ENCODE measurements around the gene KLHL29.

DNA sequence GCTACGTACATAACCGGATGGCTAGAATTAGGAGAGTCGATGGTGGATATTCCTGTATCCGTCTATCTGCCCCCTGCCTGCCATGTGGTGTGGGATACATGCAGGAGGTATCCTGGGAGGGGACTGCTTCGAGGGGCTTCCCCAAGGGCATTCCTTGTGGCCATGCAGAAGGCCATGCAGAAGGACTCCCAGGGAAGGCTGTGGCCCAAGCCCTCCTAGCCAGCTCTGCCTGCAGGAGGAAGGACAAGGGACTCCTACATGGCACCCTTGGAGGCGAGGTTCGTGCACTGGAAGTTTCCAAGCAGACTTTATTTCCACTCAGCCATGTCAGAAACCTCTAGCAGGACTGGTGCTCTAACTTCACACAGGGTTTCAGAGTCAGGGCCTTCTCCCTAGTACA, 136.1 kb downstream of the KLHL29 start:
- TF ChIP-seq, protein P1, sequence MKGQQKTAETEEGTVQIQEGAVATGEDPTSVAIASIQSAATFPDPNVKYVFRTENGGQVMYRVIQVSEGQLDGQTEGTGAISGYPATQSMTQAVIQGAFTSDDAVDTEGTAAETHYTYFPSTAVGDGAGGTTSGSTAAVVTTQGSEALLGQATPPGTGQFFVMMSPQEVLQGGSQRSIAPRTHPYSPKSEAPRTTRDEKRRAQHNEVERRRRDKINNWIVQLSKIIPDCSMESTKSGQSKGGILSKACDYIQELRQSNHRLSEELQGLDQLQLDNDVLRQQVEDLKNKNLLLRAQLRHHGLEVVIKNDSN (IDR thresholded peaks at IDR 0.05; ENCODE audit: borderline replicate concordance, low read depth): no peak
- TF ChIP-seq, protein P2, sequence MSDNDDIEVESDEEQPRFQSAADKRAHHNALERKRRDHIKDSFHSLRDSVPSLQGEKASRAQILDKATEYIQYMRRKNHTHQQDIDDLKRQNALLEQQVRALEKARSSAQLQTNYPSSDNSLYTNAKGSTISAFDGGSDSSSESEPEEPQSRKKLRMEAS (IDR thresholded peaks at IDR 0.05; ENCODE audit: low read depth): no peak
- TF ChIP-seq RAD21 (IDR thresholded peaks at IDR 0.05; ENCODE audit: low read length) (no peak), SMC3 (IDR thresholded peaks at IDR 0.05; ENCODE audit: low read depth, low read length) (no peak), MXI1 (IDR thresholded peaks at IDR 0.05; ENCODE audit: low read depth, low read length) (no peak), POLR2AphosphoS5 (IDR thresholded peaks at IDR 0.05; ENCODE audit: low read depth, low read length) (no peak), JUND (IDR thresholded peaks at IDR 0.05) (no peak)
- TF ChIP-seq, protein P3, sequence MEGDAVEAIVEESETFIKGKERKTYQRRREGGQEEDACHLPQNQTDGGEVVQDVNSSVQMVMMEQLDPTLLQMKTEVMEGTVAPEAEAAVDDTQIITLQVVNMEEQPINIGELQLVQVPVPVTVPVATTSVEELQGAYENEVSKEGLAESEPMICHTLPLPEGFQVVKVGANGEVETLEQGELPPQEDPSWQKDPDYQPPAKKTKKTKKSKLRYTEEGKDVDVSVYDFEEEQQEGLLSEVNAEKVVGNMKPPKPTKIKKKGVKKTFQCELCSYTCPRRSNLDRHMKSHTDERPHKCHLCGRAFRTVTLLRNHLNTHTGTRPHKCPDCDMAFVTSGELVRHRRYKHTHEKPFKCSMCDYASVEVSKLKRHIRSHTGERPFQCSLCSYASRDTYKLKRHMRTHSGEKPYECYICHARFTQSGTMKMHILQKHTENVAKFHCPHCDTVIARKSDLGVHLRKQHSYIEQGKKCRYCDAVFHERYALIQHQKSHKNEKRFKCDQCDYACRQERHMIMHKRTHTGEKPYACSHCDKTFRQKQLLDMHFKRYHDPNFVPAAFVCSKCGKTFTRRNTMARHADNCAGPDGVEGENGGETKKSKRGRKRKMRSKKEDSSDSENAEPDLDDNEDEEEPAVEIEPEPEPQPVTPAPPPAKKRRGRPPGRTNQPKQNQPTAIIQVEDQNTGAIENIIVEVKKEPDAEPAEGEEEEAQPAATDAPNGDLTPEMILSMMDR (IDR thresholded peaks at IDR 0.05): no peak
- TF ChIP-seq, protein P4, sequence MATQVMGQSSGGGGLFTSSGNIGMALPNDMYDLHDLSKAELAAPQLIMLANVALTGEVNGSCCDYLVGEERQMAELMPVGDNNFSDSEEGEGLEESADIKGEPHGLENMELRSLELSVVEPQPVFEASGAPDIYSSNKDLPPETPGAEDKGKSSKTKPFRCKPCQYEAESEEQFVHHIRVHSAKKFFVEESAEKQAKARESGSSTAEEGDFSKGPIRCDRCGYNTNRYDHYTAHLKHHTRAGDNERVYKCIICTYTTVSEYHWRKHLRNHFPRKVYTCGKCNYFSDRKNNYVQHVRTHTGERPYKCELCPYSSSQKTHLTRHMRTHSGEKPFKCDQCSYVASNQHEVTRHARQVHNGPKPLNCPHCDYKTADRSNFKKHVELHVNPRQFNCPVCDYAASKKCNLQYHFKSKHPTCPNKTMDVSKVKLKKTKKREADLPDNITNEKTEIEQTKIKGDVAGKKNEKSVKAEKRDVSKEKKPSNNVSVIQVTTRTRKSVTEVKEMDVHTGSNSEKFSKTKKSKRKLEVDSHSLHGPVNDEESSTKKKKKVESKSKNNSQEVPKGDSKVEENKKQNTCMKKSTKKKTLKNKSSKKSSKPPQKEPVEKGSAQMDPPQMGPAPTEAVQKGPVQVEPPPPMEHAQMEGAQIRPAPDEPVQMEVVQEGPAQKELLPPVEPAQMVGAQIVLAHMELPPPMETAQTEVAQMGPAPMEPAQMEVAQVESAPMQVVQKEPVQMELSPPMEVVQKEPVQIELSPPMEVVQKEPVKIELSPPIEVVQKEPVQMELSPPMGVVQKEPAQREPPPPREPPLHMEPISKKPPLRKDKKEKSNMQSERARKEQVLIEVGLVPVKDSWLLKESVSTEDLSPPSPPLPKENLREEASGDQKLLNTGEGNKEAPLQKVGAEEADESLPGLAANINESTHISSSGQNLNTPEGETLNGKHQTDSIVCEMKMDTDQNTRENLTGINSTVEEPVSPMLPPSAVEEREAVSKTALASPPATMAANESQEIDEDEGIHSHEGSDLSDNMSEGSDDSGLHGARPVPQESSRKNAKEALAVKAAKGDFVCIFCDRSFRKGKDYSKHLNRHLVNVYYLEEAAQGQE (IDR thresholded peaks at IDR 0.05; ENCODE audit: low read depth, low read length): no peak
- TF ChIP-seq, protein P5, sequence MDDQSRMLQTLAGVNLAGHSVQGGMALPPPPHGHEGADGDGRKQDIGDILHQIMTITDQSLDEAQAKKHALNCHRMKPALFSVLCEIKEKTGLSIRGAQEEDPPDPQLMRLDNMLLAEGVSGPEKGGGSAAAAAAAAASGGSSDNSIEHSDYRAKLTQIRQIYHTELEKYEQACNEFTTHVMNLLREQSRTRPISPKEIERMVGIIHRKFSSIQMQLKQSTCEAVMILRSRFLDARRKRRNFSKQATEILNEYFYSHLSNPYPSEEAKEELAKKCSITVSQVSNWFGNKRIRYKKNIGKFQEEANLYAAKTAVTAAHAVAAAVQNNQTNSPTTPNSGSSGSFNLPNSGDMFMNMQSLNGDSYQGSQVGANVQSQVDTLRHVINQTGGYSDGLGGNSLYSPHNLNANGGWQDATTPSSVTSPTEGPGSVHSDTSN (IDR thresholded peaks at IDR 0.05): no peak

Measured in SK-N-SH (cell line).